ENCODE results near the gene DPP6.

Gene DPP6

DNA sequence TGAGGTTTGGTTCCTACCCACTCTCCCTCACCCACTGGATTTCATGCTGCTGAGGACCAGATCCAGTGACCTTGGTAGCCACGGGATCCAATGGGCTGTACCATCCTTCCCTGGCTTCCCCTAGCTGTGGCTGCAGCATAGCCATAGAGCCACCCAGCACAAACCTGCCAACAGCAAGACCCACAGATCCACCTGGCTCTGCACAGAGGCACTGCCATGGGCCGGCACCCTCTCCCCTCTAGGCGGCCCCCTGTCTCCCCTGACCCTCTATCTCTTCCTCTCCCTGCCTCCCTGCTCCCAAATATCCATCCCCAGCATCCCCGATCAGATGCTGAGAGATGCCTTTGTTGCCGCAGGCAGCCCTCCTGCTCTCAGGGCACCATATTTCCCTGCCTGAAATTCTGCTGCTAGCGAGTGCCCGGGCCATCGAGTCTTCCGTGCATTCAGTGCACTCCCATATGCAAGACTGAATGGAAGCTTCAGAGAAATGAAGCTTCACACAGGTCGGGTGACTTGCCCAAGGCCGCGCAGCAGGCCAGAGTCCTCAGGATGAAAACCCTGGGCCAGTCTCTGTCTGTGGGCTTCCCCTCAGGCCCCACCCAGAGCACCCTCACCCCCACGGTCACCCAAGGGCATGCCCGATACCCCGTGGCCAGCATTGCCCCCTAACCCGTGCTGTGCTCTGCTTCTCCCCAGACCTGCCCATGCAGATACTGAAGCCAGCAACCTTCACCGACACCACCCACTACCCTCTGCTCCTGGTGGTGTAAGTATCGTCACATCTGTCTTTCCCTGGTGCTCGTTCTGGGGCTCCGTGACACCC lies 819.9 kb downstream of the DPP6 start:
- DNase-seq = no peak

GRCh38 chr7:154872811-154873499 lies 820.8 kb downstream of the DPP6 start:
- DNase-seq = no peak

DNA sequence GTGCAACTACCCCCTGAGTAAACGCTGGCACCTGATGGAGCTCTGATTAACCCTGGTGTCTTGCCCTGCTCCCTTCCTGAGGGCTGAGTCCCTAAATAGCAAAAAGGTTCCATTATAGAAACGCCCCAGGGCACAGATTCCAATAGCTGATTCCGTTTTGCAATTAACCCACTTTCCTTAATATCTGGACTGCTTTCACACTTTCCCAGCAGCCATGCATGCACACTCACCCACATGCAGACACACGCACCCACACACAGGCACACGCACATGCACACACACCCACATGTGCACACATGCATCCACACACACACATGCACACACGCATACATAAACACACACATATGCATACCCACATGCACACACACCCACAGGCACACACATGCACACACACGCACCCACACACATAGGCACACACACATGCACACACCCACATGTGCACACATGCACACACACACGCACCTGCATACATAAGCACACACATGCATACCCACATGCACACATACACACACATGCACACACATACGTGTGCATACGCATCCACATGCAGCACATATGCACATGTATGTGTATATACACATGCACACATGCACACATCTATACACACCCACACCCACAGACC lies 821.4 kb downstream of the DPP6 start:
- no peak for DNase-seq

- DNase-seq = no peak
These were observed 822.4 kb downstream of the DPP6 start for GRCh38 chr7:154874409-154875113.

GRCh38 chr7:154875297-154875696 lies 823.1 kb downstream of the DPP6 start:
- DNase-seq = no peak

DNA sequence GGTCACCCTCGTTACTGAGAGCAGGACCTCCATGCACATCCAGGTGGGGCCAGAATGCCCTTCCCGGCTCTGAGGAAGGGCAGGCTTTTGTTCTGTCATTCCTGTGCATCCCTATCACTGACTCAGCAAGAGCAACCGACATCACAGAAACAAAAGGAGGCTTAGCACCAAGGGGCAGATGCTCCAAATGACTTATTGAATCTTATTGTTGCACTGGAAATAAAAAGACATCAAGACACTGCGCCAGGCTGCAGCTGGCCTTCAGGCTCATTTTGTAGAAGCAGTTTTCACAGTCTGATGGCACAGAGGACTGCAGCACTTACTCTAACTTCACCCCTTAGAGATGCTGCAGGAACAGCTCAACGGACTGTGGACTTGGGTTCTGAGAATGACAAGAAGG lies 824.3 kb downstream of the DPP6 start:
- DNase-seq = no peak

GRCh38 chr7:154877031-154877430 lies 824.8 kb downstream of the DPP6 start:
- no peak for DNase-seq

DNA sequence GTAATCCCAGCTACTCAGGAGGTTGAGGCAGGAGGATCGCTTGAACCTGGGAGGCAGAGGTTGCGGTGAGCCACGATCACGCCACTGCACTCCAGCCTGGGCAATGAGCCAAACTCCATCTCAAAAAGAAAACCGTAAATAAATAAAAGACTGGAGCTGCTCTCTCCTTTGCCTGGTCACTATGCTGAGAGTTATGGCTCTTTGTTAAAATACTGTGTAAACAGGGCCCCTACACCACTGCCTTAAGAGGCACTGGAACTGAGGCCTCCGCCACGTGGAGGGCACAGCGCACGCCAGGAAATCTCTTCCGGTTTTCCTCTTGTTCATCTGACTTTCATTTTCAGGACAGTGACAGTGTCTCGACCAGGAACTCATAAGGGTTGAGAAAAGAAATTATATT lies 827.4 kb downstream of the DPP6 start:
- DNase-seq = no peak

- DNase-seq = no peak
These were observed 828.3 kb downstream of the DPP6 start for GRCh38 chr7:154880513-154880912.

DNA sequence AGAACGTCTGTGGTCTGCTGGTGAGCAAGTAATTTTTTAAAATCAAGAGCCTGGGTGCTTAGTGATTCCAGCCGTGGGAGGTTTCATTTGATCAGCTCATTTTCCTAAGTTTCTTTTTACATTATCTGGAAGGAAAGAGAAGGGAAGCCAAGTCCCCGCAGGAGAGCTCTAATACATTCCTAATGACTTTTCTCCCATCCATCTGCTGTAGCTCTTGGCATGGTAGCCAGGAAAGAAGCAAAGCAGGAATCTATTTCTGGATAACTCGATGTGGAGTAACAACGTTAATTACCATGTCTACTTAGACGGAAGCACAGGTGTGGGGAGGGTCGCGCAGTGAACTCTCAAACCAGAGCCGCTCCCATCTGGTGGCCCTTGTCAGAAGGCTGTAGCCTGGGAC lies 828.8 kb downstream of the DPP6 start:
- no peak for DNase-seq

DNA sequence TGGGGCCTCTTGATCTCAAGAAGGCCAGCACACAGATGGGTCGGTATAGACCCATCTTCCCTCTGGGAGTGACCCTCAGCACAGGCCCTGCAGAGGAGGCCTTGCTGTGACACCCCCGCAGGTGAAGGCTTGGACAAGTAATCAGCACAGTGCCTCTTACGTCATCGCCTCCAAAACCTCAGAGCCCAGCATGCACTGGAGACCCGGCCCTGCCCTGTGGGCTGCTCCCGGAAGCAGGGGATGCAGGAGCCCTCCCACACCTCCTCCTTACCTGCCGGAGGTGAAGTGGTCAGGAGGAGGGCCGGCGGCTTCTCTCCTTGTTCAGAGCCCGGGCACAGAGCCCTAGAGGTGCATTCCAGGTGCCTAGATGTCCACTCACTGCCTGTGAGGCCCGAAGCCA lies 829.3 kb downstream of the DPP6 start:
- no peak for DNase-seq

DNA sequence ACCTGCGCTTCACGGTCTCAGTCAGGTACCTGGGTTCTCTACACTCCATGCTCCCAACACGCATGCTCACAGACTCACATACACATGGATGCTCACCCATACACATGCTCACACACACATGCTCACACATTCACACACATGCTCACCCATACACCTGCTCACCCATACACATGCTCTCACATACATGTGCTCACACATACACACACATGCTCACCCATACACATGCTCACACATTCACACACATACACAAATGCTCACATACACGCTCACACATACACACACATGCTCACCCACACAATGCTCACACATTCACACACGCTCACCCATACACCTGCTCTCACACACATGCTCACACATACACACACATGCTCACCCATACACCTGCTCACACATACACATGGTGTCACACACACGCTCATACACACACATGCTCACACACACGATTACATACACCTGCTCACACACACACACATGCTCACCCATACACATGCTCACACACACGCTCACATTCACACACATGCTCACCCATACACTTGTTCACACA lies 830.8 kb downstream of the DPP6 start:
- no peak for DNase-seq

DNA sequence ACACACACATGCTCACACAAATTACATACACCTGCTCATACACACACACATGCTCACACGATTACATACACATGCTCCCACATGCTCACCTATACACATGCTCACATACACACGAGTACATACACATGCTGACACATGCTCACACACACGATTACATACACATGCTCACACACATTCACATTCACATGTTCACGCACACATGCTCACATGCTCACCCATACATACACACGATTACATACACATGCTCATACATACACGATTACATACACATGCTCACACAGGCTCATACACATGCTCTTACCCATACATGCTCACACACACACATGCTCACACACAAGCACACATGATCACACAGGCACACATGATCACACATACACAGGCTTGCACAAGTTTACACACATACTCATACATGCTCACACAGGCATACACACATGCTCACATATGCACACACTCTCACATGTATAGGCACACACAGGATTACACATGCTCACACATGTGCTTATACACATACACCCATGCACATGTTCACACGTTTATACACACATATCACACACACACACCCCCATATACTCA lies 832.2 kb downstream of the DPP6 start:
- DNase-seq = no peak

DNA sequence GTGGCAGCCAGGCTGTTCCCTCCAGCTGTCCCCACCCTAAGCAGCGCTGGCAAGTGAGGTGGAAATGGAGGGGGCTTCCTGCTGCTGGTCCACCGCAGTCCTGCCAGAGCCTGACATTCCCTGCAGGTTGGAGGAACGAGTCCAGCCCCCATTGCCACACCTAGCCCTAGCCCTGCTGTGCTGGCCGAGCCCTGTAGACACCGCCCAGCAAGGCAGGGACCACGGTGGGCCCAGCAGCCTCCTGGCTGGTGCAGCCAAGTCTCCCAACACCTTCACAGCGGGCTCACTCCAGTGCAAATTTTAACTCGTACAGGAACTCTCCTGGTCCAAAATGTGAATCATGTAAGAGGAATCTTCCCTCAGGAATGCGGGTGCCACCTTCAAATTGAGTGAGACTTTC lies 834.4 kb downstream of the DPP6 start:
- DNase-seq = no peak

- DNase-seq = no peak
These were observed 836.5 kb downstream of the DPP6 start for GRCh38 chr7:154888690-154889089.

DNA sequence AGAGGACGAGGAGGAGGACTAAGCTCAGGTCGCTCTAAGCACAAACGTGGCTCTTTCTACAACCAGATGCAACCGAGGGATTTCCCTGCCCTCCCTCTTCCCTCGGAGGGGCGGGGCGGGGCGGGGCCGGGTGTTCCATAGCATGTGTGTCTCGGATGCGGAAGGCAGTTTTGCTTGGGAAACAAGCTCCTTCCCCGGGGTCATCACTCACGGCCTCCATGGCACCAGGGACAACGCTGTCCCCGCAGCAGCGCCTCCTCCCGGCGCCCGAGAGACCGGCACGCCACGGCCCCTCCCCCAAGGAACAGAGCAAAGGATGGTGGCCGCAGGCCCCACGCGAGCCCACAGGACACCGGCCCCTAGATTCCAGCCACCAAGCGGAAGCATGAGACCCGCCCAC lies 840.3 kb downstream of the DPP6 start:
- no peak for DNase-seq

DNA sequence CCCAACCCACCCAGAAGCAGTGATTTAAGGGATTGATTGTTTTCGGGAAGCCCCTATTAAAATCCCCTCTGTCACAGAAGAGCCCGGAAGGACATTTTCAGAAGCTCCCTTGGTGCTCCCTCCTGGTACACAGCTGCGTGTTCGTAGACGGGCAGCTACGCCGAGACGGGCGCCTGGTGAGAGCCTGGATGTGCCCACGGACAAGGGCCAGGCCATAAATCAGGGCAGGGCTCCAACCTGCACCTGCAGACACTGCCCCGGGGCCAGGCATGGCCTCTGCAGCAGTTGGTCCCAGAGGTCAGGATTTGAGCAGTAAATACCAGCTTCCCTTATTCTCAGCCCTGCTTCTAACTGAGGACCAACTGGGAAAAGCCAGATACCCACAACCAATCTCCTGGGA lies 843.9 kb downstream of the DPP6 start:
- DNase-seq = no peak

- DNase-seq = no peak
These were observed 847.0 kb downstream of the DPP6 start for GRCh38 chr7:154898973-154899855.

DNA sequence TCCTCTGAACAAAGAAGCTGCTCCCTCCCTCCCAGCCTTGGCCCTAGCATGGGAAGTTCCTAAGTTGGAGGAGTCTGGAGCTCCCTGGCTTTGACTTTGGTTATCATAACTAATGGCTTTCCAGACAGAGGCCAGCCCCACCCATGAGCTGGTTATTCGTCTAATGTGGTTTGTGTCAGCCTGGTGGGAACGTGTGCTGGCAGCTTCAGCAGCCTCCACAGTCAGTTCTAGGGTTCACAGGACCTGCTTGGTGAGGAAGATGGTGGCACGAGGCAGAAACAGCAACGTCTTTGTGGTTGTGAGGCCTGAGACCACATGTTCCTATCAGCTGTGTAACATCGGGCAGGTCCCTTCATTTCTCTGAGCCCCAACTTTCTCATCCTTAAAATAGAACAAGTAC lies 847.7 kb downstream of the DPP6 start:
- no peak for DNase-seq

DNA sequence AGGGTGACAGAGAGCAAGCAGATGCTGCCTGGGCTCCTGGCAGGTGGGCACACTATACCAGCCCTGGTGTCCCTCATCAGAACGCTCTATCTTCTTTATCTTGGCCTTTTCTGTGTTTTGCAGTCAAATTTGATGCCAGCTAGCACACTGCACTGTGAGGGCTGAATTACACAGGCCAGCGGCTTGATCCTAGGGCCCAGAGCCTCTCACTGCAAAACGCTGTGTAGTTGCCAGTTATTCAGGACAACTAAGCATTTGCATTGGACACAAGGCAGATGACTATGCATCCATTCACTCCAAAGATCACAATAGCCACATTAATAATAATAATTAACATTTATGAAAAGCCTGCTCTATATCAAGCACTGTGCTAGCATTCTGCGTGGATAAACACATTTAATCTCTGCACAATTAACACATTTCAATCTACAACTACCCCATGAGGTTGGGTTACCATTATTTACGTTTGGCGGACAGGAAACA lies 850.4 kb downstream of the DPP6 start:
- DNase-seq = no peak

DNA sequence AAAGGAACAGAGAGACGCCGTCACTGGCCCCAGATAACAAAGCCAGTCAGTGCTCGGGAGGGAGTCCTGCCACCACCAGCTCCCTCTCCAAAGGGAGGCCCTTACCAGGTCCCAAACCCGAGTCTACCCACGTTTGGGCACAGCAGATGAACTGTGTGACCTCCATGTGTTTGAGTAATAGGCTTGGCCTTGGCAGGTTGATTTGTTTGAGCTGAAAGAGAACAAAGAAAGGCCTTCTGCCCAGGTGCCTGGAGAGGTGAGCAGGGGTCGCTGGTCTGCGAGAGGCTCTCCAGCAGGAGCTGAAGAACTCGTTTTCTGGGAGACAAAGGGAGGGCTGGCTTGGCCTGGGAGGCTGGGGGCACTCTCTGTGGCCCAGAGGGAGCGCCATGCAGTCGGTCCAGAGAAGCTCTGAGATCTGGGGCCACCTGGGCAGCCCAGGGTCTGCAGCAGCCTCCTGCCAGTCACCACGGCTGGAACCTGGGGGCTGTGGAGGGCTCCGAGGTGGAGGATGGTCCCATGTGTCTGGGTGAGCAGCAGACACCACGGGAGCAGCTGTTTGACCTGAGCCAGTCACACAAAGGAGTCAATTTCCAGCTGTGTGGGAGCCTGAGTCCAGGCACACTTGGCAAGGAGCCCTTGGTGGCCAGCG lies 851.0 kb downstream of the DPP6 start:
- DNase-seq = no peak
